HG02884 (cell line): ENCODE data around the gene XXYLT1.

ENCODE experiments used
- ATAC-seq: cut with Tn5 transposase; IDR thresholded peaks from one replicate; pipeline ENCODE4 v1.9.1; 2021; ENCODE audit warnings: mild to moderate bottlenecking, moderate library complexity; ENCODE audit not compliant: unreplicated experiment

The XXYLT1 gene

GRCh38 chr3:195085356-195086130 lies 185.4 kb downstream of the XXYLT1 start:
- no peak for ATAC-seq

GRCh38 chr3:195084746-195085145 lies 186.2 kb downstream of the XXYLT1 start:
- no peak for ATAC-seq

DNA sequence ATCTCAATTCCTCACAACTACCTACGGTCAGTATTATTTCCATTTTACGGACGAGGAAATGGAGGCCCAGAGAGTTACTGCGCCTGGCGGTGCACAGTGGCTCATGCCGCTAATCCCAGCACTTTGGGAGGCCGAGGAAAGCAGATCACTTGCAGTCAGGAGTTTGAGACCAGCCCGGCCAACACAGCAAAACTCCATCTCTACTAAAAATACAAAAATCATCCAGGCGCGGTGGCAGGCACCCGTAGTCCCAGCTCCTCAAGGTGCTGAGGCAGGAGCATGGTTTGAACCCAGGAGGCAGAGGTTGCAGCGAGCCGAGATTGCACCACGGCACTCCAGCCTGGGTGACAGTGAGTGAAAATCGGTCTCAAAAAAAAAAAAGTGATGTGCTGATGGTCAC lies 187.3 kb downstream of the XXYLT1 start:
- no peak for ATAC-seq

- ATAC-seq = no peak
Observed at GRCh38 chr3:195082811-195083210, 188.1 kb downstream of the XXYLT1 start.

GRCh38 chr3:195081242-195081963 lies 189.6 kb downstream of the XXYLT1 start:
- ATAC-seq = no peak

DNA sequence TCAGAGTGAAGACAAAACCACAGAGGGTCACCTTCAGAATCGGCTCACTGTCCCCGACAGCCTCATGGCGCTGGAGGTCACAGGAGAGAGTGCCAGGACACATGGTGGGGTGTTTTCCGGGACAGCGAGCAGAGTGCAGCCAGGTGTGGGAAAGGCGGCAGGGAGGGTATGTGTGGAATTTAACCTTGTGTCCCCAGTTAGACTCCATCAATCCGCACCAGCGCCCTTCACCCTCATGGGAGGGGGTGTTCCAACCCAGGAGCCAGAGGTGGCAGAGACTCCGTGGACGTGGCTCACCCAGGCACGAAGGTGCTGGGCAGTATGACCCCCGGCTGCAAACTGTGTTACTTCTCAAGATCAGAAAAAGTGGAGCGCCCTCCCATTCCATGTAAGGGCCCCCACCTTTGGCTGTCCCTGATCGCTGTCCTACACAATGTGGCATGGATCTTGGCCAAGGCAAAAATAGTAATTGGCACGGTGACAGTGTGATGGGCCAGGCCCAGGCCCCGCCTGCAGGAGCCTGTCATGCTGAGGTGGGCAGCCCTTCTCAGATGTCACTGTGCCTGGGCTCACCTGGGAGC lies 190.3 kb downstream of the XXYLT1 start:
- ATAC-seq = no peak

DNA sequence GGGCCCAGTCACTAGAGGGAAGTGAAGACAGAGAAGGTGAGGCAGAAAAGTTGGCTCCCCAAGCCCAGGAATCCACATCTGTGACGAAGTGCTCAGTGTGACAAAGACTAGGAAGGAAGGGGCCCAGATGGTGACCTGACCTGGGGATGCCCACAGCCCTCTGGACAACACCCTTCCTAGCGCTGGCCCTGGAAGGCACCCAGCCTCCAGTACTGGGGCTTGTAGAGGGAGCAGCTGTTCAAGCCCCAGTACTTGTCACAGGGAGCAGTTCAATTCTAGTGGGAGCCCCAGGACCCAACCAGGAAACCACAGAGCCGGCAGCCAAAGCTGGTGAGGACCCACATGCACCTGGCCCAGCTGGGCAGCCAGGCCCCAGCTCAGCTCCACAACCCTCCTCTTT lies 190.8 kb downstream of the XXYLT1 start:
- ATAC-seq = no peak

DNA sequence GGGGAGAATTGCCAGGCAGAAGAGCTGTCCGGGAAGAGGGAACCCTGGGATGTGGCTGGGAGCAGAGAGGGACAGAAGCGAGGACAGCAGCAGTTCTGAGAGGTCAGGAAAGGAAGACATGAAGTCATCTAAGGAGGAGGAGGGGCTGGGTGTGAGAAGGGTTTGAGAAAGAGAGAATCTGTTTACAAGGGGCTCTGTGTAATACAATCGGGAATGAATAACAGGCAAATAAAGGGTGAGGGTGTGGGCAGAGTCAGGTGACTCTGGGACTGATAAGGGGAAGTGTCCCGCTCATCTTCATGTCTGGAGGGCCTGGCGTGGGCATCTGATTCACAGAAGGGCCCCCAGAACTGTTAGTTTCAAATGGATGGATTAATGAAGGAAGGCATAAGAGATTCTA lies 191.3 kb downstream of the XXYLT1 start:
- ATAC-seq = no peak

GRCh38 chr3:195078891-195079440 lies 192.0 kb downstream of the XXYLT1 start:
- no peak for ATAC-seq

- ATAC-seq = no peak
Observed at GRCh38 chr3:195077611-195078540, 193.1 kb downstream of the XXYLT1 start.

DNA sequence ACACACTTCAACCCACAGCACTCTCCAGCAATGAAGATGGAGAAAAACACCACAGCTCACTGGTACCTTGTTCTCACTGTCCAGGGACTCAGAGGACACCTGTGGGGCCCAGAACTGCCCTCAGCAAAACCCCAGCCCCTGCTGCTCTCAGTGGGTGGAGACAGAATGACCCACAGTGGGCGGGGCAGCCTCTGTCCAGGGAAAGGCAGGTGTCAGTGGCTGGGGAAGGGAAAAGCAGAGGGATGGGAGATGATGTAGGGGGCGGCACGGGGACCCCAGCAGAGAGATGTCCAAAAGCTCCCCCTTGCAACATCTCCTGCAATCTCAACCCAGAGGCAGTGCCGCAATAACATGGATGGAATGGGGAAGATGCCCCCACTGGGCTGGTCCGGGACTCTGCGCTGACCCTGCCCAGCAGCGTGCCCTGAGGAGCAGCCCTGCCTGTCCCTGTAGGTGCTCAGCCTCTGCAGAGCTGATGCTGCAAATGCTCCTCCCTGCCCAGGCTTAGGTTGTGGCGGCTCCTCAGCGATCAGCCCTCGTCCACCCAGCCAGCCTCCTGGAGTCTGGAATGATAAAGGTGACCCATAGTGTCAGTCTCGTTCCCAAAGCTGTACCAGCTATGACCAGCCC lies 193.9 kb downstream of the XXYLT1 start:
- ATAC-seq = no peak

GRCh38 chr3:195075941-195076875 lies 194.8 kb downstream of the XXYLT1 start:
- ATAC-seq = no peak

GRCh38 chr3:195075199-195075940 lies 195.6 kb downstream of the XXYLT1 start:
- no peak for ATAC-seq

GRCh38 chr3:195073866-195074860 lies 196.8 kb downstream of the XXYLT1 start:
- ATAC-seq = no peak

GRCh38 chr3:195072916-195073564 lies 197.9 kb downstream of the XXYLT1 start:
- no peak for ATAC-seq

- ATAC-seq = no peak
Observed at GRCh38 chr3:195071916-195072820, 198.8 kb downstream of the XXYLT1 start.
